HG03571 (cell line): ENCODE data around the gene LRRC25.

ENCODE experiments used
- ATAC-seq: cut with Tn5 transposase; IDR thresholded peaks from one replicate; pipeline ENCODE4 v1.9.1; 2021; ENCODE audit not compliant: unreplicated experiment

The LRRC25 gene

GRCh38 chr19:18397242-18398202 lies at the start of gene LRRC25:
TSS of gene LRRC25 (minus strand) at chr19:18397622. CDS start at chr19:18396963, 659 bp downstream.
- no peak for ATAC-seq

GRCh38 chr19:18446811-18447359 lies 49.5 kb upstream of the LRRC25 start:
- ATAC-seq = no peak

DNA sequence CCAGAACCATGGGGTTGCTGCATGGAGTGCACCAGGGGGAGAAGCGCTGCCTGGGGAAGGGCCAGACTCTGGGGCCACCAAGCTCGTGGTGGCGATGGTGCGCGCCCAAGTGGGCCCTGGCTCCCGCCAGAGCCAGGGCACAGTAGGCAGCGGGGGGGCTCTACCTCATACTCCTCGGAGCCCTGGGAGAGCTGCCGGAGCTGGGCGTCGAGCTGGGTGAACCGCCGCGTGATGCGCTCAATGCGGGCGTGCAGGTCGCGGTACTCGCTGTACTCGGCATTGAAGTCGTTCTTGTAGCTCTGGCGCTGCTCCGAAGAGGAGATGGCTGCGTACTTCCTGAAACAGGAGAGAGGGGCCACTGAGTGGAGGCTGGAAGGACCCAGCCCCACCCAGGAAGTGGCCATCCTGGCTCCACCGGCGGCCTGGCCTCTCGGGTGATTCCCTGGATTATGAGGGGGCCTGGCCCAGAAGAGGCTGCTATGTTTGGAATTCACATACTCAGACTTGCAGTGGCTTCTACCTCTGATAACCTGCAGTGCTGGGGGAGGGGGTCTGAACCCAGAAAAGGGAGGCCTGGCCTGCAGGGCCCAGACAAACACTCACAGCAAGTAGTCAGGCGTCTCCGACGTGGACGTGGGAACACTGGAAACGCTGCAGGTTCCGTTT lies 48.9 kb upstream of the LRRC25 start:
- ATAC-seq = no peak

GRCh38 chr19:18445262-18445948 lies 48.0 kb upstream of the LRRC25 start:
- ATAC-seq = no peak

DNA sequence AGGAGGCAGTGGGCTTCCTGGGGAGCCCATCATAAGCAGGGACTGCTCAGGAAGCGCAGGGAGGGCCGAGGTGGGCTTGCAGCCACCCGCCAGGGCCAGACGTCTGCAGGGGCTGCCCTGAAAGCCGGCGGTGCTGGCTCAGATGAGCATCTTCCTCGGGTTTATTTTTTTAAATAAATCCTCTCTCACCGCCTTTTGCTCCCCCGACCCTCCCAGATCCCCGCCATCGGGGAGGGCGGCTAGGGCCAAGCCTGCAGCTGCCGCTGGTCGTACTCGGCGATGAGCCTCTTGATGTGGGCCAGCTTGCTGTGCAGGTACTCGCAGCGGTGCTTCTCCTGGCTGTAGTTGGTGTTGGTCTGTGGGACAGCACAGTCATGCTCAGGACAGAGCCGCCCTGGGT lies 47.1 kb upstream of the LRRC25 start:
- no peak for ATAC-seq

- no peak for ATAC-seq
These were observed 46.4 kb upstream of the LRRC25 start for GRCh38 chr19:18443831-18444230.

DNA sequence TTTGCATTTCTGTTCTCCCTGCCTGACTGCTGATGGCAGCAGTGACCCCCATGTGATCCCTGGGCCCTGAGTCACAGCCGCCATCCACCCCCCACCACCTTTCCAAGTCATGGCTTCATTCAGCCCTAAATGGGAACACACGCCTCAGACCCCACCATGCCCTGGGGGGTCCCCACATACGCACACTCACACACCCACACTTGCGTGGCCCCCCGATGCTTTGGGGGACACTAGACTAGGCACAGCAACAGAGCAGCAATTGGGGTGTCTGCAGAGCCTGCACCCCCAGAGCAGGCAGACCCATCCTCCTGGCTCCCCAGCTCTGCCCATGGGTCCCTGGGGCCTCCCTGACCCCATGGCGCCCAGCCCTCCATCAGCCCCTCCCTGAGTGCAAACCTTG lies 46.0 kb upstream of the LRRC25 start:
- no peak for ATAC-seq

GRCh38 chr19:18442941-18443340 lies 45.5 kb upstream of the LRRC25 start:
- ATAC-seq = no peak

GRCh38 chr19:18441804-18442788 lies 44.7 kb upstream of the LRRC25 start:
- ATAC-seq = no peak

GRCh38 chr19:18440936-18441803 lies 43.7 kb upstream of the LRRC25 start:
- no peak for ATAC-seq

- ATAC-seq = no peak
These were observed 43.0 kb upstream of the LRRC25 start for GRCh38 chr19:18440415-18440877.

DNA sequence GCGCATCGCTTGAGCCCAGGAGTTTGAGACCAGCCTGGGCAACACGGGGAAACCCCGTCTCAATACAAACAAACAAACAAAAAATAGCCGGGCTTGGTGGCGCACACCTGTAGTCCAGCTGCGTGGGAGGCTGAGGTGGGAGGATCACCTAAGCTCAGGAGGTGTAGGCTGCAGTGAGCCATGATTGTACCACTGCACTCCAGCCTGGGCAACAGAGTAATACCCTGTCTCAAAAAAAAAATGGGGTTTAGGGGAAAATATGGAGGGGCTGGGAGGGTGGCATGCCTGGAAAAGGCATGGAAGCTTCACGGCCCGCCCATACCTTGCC lies 42.5 kb upstream of the LRRC25 start:
- no peak for ATAC-seq

DNA sequence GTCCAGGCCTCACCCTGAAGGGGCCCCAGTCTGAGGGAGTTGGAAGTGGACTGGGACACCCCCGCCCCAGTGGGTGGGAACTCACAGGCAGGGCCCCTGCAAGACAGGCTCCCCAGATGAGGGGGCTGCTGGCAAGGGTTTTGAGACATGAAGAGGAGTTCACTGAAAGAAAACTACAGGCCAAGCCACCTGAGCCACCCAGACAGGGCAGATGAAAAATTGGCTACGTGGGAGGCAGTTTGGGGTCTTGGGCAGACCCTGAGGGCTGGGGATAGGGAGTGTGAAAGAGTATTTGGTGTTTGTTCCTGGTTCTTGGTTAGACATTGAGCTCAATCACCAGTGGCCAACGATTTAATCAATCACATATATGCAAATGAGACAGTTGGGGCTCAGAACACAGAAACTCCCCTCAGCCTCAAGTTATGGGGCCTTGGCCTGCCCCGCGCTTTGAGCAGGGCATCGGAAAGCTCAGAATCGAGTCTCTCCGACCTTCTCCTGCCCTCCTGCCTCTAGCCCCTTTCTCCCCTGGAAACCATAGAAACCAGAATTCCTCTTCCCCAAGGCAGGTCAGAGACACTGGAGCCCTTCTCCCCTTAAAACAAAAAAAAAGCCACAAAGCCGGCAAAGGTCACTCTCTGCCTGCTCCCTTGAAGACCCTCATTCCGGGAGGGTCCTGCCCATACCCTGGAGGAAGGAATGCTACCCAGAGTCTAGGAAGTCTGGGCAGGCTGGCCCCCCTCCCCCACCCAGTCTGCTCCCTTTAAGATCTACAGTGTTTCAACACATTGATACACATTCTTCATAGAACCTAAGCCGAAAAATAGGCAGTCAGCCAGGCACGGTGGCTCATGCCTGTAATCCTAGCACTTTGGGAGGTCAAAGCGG lies 41.8 kb upstream of the LRRC25 start:
- no peak for ATAC-seq

GRCh38 chr19:18438331-18439024 lies 41.1 kb upstream of the LRRC25 start:
- no peak for ATAC-seq

DNA sequence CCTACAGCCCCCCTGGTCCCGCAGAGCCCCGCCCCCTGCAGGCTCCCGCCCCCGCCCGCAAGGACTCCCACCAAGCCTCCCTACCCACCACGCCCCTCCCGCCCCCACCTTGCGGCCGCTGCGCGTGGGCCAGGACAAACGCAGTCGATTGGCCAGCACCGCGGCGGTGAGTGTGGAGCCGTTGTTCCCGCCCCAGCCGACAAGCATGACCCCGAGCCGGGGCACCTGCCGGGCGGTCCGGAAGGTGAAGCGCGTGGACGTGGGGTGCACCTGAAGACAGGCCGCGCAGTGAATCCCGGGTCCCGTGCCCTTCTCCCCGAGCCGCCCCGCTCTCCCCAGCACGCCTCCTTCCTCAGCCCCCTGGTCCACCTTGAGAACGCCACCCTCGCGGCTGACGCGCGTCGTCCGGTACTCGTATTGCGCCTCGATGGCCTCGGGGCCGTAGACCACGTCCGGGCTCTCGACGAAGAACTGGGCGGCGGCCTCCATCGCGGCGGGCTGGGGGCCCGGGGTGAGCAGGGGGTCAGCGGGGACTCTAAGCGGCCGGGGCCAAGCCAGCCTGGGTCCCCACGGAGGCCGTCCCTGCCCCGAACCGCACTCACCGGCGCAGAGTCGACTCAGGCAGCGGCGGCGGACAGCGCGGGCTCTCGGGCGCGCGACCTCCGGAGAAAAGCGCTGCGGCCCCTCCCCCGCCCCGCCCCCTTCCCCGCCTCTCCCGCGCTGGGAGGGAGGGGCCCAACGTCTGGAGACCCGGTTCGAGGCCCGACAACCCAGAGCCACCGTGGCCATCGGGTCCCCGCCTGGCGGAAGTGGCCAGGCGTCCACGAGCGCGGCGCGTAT lies 40.3 kb upstream of the LRRC25 start, which contains the start of gene ISYNA1:
ISYNA1 (minus strand) TSS at position 643 of the 840 bp plus-strand sequence; CDS start at position 489, 154 bp downstream.
- ATAC-seq = no peak

DNA sequence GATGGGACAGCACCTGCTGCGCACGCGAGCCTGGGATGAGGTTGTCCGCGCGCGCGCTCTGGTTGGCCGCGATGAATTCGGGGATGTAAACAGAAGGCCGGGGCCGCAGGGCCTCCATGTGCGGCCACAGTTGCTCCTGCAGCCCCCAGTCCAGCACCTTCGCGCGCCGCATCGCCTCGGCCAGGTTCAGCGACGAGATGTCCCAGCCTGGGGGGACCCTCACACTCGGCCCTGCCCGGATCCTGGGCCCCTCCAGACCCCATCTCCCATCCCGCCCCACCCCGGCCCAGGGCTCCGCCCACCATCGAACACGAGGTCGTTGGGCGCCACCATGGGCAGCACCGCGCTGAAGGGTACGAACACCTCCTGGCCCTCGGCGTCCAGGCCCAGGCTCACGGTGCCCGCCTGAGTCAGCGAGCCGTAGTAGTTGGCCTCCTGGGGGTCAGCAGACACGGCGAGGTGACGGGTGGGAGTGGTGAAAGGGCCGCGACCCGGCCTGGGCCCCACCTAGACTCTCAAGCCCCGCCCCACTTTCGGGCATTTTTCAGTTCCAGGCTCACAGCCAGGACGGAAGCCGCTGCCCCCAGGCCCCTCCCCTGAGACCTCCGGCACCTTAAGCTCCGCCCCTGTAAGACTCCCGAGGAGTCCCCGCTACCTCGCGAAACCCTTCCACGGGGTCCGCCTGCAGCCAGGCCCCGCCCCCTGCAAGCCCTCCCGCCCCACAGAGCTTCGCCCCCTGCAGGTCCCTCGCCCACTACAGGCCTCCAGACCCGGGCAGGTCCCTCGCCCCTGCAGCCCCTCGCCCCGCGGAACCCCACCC lies 39.5 kb upstream of the LRRC25 start:
- ATAC-seq = no peak
